Stimulated activated CD4-positive, alpha-beta T cell treated with anti-CD3 and anti-CD28 coated beads, TNF-alpha, amount 100 ng/mL, for 1 hour (primary cell): ENCODE data around the gene ANXA6.

Source experiments
- DNase-seq, 3 donors: peaks; one replicate each; pipeline ENCODE4 v3.0.0-alpha.2; 2020; ENCODE audit warnings: low read depth in 3 of 3, low spot score in 1 of 3

ANXA6 gene

GRCh38 chr5:151084363-151084762, 73.2 kb downstream of the ANXA6 start:
- no peak for DNase-seq

DNA sequence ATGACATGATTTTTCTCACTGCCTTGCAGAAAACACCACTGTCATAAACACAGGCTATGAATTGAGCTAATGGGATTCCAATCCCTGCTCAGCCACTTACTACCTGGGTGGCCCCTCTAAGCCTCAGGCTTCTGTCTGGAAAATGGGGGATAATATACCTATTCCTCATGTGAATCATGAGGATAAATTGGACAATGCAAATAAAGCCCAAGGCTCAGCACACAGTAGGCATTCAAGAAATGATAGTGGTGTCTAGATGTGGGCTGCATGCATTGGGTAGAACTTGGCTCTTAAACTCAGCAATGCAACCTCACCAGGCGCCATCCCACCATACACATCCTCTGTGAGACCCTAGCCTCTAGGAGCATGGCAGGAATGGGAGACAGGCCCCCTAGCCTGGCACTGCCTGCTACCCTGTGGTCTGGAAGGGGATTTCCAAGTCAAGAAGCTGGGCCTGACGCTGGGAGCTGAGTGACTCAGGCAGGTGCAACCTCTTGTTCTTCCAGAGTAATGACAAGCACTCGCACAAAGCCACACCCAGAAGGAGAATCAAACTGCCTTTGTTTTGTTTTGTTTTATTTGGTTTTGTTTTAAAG, 74.4 kb downstream of the ANXA6 start:
- DNase-seq: peak; percentile 46 to 54 (median 48)

DNA sequence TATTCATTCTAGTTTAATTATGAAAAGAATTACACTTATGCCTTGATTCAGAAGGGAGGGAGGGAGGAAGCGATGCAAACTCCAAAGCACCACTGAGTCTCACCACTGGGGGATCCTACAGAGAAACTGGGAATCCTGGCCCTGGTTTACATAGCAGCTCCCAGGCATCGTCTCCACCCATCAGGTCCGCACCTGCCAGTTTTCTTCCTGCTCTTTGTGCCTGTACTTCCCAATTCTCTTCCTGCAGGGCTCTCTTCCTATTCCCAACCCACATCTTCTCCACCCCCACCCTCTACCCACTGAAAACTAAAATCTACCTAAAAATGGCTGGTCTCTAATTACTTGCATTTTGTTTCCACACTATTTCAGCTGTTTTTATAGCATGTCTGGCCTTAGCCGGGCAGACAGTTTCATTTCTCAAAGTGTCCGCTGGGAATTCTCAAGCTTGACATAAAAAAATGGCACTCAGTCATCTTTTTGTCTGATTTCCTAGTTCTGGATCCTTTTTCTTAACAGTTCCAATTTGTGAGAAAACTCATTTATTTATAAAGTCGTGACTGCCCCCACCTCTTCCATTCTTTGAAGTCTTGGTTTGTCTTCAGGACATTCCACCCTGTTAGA, 75.2 kb downstream of the ANXA6 start:
- no peak for DNase-seq

DNA sequence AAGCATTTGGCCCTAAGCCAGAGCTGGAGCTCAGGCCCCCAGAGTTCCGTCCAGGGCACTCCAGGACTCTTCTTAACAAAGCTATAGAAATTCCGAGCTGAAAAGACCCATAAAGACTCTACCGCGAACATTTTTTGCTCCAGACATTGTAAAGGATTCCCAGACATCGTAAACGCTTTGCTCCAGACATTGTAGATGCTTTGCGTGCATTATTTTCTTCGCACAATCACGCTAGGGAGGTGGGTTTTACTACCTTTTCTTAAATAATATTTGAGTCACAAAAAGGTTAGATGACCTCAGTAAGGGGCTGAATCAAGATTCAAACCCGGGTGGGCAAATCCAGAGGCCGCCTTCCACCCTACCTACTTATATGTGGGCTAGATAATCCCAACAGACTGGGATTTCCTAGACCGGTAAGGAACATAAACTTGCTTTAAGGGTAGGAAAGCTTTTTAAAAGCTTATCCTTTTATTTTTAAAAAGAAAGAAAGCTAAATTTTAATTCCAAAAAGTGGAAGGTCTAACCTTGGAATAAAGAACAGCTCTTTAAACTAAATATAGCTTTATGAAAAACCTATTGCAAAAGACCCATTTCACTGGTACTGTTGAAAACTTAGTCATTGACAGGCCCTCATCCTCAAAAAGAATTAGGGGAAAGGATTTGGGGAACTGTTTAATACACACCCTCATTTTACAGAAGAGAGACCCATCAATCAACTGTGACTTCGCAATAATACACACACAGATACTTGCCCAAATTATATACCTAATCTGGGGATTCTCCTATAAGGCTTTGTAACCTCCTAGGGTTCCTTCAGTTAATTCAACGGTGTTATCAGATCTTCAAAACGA, 75.9 kb downstream of the ANXA6 start:
- no peak for DNase-seq

DNA sequence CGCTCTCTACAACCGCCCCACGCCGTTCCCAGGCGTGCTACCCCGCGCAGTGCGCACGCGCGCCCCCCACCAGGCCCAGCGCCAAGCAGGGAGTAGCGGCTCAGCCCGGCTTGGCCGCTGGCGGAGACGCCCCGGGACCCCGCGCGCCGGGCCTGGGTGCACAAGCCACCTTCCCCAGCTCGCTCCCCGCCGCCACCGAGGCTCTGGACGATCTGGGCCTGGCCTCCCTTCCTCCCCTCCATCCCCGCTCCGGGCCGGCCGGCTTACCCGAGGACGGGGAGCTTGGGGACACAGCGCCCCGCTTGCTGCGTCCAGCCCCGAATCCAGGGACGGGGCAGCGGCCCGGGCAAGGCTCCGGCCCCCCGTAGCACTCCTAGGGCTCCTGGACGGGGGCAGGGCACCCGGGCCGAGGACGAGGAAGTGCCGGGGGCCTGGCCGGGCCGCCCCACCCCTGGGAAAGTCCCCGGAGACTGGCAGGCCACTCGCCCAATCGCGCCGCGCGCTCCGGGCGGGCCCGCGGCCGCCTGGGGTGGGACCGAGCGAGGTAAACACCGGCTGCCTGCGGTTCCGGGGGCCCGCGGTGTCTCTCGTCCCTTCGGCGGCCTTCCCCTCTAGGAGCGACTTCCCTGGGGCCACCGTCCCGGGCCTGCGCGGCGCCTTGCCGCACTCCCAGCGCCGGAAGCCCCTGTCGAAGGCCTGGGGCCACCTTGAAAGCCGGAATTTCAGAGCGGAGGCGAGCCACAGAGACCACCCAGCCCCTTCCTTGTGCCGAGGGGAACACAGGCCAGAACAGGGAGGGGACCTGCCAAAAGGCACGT, 76.8 kb downstream of the ANXA6 start, which contains the start of gene TNIP1:
TNIP1 (minus strand) TSS at position 422 of the 818 bp plus-strand sequence. CDS start 15,939 bp downstream, outside the sequence.
- peak; percentile 87 to 95 (median 92) for DNase-seq

DNA sequence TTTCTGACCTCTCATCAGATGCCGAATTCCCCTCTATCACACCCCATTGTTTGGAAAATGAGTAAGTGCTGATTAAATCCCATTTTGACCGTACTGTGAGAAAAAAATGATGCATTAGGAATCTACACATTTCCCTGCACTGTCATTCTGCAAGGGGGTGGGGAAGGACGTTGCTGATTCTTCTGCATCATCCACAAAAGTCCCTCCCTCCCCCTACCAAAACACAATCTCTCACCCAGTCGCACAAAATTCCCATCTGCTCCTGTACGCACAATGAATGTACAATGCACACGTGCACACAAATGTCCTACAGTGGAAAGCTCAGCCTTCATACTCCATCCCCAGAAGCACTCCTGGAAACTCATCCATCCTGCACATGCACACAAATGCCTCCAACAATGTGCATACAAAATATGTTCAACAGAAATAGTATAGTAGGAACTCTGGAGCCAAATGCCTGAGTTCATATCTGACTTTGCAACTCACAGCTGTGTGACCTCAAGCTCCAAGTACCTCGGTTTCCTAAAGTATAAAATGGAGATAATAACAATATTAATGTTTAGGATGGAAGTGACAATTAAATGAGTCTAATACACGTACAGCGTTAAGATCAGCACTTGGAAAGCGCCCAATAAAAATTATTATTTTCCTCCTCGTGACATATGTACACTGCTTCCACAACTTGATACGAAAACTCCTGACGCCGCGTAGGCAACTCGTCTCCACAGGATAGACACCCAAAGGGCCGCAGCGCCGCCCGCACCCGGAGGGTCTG, 77.6 kb downstream of the ANXA6 start:
- no peak for DNase-seq

- peak in 2 of 3 donors; percentile 27 to 53 for DNase-seq
Observed at GRCh38 chr5:151078490-151079262, 78.9 kb downstream of the ANXA6 start.

GRCh38 chr5:151077967-151078366, 79.6 kb downstream of the ANXA6 start:
- DNase-seq: no peak

GRCh38 chr5:151077419-151077818, 80.2 kb downstream of the ANXA6 start:
- no peak for DNase-seq

DNA sequence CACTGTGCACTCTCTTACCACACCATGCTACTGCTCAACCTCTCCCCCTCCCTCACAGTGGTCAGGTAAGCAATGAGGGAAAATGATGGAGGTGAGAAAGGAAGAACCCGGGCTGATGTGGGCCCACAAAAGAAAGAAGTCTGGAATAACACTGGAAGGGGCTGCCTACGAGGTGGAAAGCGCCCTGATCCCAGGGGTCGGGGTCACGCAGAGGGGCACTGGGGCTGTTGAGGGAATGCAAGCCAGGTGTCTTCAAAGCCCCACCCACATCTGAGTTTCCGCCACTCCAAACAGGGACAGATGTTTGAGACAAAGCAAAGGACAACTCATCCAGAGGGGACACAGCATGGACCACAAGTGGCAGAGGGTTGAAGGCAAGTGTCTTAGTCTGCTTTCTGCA, 81.0 kb downstream of the ANXA6 start:
- DNase-seq: no peak

DNA sequence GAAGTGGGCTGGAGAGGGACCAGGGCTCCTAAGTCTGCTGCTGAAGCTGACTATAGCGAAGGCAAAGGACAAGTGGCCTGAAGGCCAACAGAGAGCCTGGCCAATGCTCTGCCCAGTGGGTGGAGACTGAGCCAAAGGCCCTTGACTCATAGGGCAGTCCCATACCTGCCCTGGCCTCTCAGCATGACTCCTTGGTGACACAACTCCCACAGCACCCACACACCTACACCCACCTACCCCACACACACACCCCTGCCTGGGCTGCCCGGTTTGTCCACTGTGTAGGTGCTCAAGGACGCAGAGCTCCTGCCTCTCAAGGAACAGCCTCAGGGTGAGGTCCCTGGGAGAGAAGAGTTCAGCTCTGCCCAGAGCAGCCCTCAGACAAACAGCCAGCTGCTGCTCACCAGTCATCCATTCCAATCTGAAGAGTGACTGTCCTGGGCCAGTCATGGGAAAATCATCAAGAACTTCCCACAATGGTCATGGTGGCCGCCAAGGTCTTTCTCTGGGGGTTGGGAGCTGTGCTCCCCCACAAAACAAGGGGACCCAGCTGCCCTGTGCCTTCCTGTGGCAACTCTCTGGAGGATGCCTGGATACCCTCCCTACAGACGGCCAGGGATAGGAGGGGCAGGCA, 81.8 kb downstream of the ANXA6 start:
- DNase-seq: no peak

DNA sequence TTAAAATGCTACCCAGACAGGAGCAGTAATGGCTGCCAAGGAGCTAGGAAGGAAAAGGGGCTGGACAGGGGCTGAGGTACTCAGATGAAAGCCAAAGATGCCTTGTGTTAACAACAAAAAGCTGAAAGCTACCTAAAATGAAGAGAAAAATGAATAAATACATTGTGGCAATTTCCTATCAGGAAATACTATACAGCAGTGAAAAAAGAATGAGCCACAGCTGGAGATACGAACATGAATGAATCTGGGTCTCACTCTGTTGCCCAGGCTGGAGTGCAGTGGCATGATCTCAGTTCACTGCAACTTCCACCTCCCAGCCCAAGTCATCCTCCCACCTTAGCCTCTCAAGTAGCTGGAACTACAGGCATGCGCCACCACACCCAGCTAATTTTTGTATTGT, 83.0 kb downstream of the ANXA6 start:
- DNase-seq: no peak

- no peak for DNase-seq
Observed at GRCh38 chr5:151073280-151073679, 84.3 kb downstream of the ANXA6 start.

DNA sequence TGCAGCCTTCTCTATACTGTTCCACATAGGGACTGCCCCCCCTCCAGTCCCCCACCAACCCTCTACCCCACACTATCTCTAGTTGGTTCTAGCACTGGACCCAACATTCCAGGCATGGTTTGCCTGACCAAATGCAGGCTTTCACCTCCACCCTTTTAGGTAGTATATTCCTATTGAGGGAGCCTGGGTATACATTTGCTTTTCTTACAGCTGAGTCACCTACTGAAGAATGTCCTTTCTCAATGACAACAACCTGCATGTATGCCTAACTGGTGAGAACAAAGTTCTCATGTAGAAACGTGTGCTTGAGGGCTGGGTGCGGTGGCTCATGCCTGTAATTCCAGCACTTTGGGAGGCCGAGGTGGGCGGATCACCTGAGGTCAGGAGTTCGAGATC, 85.0 kb downstream of the ANXA6 start:
- no peak for DNase-seq

DNA sequence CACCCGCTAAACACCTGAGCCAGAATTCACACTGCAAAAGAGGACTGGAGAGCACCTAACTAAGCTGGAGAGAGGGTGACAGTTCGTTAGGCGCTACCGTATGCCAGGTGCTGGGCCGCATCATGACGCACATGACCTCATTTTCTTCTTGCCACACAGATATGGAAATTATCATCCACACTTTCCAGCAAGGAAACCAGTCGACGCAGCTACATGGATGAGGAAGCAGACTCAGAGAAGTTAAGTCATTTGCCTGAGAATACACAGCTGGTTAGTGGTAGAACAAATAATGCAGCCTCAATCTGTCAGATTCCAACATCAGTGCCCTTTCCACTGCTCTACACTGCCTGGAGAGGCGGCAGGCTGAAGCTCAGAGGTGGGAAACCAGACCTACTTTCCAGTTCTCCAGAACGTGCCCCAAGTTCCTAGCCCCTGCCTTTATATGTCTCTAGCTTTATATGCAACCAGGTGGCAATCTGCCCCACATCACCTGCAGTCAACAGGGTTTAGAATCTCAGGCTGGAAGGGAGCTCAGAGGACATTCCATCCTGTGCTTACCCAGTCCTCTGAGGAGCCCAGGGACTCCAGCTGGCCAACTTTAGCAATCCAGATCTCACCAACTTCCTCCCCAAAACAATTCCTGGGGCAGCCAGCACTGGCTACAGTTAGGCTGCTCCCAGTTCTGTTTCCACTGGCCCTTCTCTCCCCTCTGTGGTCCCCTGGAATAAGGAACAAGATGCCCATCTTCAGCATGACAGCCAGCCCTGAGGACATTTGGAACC, 85.5 kb downstream of the ANXA6 start:
- DNase-seq: no peak

- DNase-seq: no peak
Observed at GRCh38 chr5:151071021-151071420, 86.6 kb downstream of the ANXA6 start.

GRCh38 chr5:151070449-151070848, 87.1 kb downstream of the ANXA6 start:
- DNase-seq: no peak

DNA sequence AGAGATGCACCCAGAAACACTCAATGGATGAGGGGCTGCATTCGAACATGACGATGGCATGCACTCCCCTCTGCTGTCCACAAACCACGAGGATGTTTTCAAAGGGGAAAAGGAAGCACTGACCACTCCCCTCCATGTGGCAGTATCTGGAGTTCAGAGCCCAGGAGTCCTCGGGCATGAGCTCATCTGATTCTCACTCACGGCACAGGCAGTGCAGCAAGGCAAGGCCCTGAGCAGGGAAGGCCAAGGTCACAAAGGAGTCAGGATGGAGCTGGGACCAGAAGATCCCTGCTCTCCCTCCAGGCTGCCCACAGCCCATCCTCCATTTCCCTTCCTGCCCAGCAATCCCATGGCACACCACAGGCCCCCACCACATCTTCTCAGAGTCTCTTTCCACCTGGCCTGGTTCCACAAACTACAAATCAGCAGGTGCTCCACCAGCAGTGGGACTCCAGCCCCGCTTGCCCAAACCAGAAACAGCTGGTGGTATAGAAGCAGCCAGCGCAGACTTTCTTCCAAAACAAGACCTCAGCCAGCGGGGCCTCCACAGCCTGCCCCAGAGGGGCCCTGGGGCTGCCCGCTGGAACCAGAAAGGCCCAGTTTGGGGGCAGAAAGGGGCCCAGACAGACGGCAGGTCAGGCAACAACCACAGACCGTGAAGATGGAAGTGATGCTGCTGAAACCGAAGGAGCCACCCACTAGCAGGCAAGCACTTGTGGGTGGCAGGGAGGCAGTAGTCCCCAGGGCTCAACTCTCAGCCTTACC, 89.0 kb downstream of the ANXA6 start:
- DNase-seq: no peak
